HFFc6 (cell line): Measurements from ENCODE around the gene ATP1A3. TPM values are rescaled to one million over a fixed set of nuclear protein-coding genes. Genes with fewer than 3 reads are reported as not detected.

Source experiments
- DNase-seq: peaks from one replicate; pipeline ENCODE4 v3.0.0-alpha.2; 2018
- H3K27ac Mint-ChIP-seq: 2 replicates; pipeline ENCODE4 v1.8.0; 2020; ENCODE audit warnings: mild to moderate bottlenecking, mixed read lengths
- H3K27me3 Mint-ChIP-seq: 2 replicates; pipeline ENCODE4 v1.8.0; 2021; ENCODE audit warnings: mild to moderate bottlenecking, moderate library complexity, mixed read lengths; ENCODE audit not compliant: insufficient read depth
- H3K36me3 Mint-ChIP-seq: 2 replicates; pipeline ENCODE4 v1.8.0; 2021; ENCODE audit warnings: low read depth, mixed read lengths
- H3K4me1 Mint-ChIP-seq: 2 replicates; pipeline ENCODE4 v1.8.0; 2020; ENCODE audit warnings: low read depth, mixed read lengths
- H3K4me3 Mint-ChIP-seq: 2 replicates; pipeline ENCODE4 v1.8.0; 2020; ENCODE audit warnings: mild to moderate bottlenecking, moderate library complexity, mixed read lengths
- H3K9me3 Mint-ChIP-seq: 2 replicates; pipeline ENCODE4 v1.8.0; 2020; ENCODE audit warnings: mild to moderate bottlenecking, mixed read lengths
- CTCF ChIP-seq: fragments of 200-600 bp; sonication (generic); IDR thresholded peaks from 2 replicates; pipeline ENCODE4 v1.5.0; 2021; ENCODE audit warnings: antibody characterized with exemption, mild to moderate bottlenecking
- total RNA-seq, 6 experiments: library from RNA; stranded (reverse); fragmentation: NEBNext Ultra II Directional; extraction: Animal tissue kit (Norgen Biotek cat#: 25700); gene quantifications; 2 replicates in 1 of 6; 3 replicates in 5 of 6; pipeline ENCODE4 v1.2.3, GENCODE V29; 2021

ATP1A3 gene
- total RNA-seq, 6 experiments from 2014 or later, result 0.10 to 0.66 (median 0.33) TPM; not detected in 2

GRCh38 chr19:41937525-41938468 is 56.2 kb downstream of the ATP1A3 start:
- no peak overlapping the region for H3K4me3 Mint-ChIP-seq
- H3K27ac Mint-ChIP-seq, result no peak overlapping the region
- no peaks in the 10 kb centered on the region for H3K9me3 Mint-ChIP-seq
- peaks cover 17% of the 10 kb centered on the region for H3K27me3 Mint-ChIP-seq
- peaks cover 32% of the 10 kb centered on the region for H3K4me1 Mint-ChIP-seq
- DNase-seq, result no peak
- H3K36me3 Mint-ChIP-seq, result no peaks in the 10 kb centered on the region
- peak; percentile 52 for TF ChIP-seq CTCF

GRCh38 chr19:41936961-41937360 is 57.1 kb downstream of the ATP1A3 start:
- no peak for TF ChIP-seq CTCF
- H3K27me3 Mint-ChIP-seq, result peaks cover 21% of the 10 kb centered on the region

DNA sequence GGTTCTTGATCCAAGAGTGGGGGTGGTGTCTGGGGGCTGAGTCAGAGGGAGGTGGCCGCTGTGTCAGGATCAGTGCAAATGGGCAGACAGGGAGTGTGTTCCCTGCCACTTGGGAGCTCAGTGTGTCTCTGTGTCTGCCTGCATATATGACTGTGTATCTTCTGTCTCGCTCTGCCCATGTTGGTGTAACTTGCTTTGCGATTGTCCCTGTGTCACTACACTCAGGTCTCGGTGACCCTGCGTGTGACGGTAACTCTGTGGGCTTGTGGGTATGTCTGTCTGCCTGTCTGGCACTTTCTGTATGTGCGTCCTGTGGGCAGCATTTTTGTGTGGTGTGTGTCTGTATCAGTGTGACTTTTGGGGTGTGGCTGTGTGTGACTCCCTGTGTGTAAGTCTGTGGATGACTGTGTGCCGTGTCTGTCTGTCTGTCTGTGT is 57.6 kb downstream of the ATP1A3 start:
- peak overlapping the region; percentile 25 for H3K4me3 Mint-ChIP-seq
- H3K36me3 Mint-ChIP-seq, result no peaks in the 10 kb centered on the region
- no peaks in the 10 kb centered on the region for H3K9me3 Mint-ChIP-seq
- peak overlapping the region; percentile 8; the same call in 1 of the 2 replicates for H3K27ac Mint-ChIP-seq
- H3K27me3 Mint-ChIP-seq, result peaks cover 21% of the 10 kb centered on the region
- no peak for TF ChIP-seq CTCF
- DNase-seq, result peak; percentile 36
- peaks cover 36% of the 10 kb centered on the region for H3K4me1 Mint-ChIP-seq

More at GRCh38 chr19:41936961-41937360, 57.1 kb downstream of the ATP1A3 start:
- Mint-ChIP-seq H3K9me3 (no peaks in the 10 kb centered on the region), H3K36me3 (no peaks in the 10 kb centered on the region), H3K4me1 (peaks cover 36% of the 10 kb centered on the region), H3K27ac (no peak overlapping the region), H3K4me3 (peak overlapping the region; percentile 25; the same call in 1 of the 2 replicates)
- no peak for DNase-seq

GRCh38 chr19:41935760-41936415 is 58.1 kb downstream of the ATP1A3 start:
- Mint-ChIP-seq H3K4me1 (peaks cover 36% of the 10 kb centered on the region), H3K4me3 (peak overlapping the region; percentile 25), H3K9me3 (no peaks in the 10 kb centered on the region), H3K27ac (no peak overlapping the region; the same call in 1 of the 2 replicates), H3K27me3 (peaks cover 26% of the 10 kb centered on the region), H3K36me3 (no peaks in the 10 kb centered on the region)
- DNase-seq, result no peak
- TF ChIP-seq CTCF, result no peak

DNA sequence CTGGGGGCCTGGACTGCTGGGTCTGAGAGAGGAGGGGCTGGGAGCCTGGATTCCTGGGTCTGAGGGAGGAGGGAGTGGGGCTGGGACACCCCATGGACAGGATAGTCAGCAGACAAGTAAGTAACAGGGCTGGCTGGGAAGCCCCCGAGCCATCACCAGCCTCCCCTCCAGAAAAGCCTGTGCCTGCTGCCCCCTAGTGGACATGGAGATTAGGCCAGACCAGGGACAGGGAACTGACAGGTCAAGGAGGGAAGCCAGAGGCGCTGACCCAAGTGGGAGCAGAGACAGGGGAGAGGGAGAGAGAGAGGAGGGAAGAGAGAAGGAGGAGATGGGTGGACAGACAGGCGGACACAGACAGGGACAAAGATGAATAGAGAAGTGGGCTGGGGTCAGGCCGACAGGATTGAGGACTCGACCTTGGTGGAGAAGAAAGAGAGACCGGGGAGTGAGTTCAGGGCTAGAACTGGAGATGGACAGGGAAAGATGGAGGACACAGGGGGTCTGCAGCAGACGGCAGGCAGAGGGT is 59.1 kb downstream of the ATP1A3 start:
- Mint-ChIP-seq H3K9me3 (no peaks in the 10 kb centered on the region), H3K27me3 (peaks cover 36% of the 10 kb centered on the region), H3K27ac (peak overlapping the region; percentile 10; the same call in 1 of the 2 replicates), H3K36me3 (no peaks in the 10 kb centered on the region), H3K4me3 (peak overlapping the region; percentile 20), H3K4me1 (peaks cover 36% of the 10 kb centered on the region)
- peak; percentile 90 for TF ChIP-seq CTCF
- DNase-seq, result peak; percentile 28
